KMS-11 (cell line): ENCODE results near the gene NRG2.

Source experiments
- H2AFZ ChIP-seq: fragments of 200-600 bp; sonication (generic); 2 replicates; pipeline ENCODE4 v1.6.1; 2016; ENCODE audit warnings: antibody characterized with exemption, mixed run types, low read depth
- H3K27ac ChIP-seq: fragments of 200-600 bp; sonication (generic); 2 replicates; pipeline ENCODE4 v1.6.1; 2016; ENCODE audit warnings: mild to moderate bottlenecking, mixed run types
- H3K27me3 ChIP-seq: fragments of 200-600 bp; sonication (generic); 2 replicates; pipeline ENCODE4 v1.6.1; 2017; ENCODE audit warnings: mild to moderate bottlenecking, low read depth, mixed run types, moderate library complexity; ENCODE audit not compliant: insufficient read depth
- H3K36me3 ChIP-seq: fragments of 200-600 bp; sonication (generic); 2 replicates; pipeline ENCODE4 v1.6.1; 2017; ENCODE audit warnings: mild to moderate bottlenecking, mixed run types; ENCODE audit not compliant: insufficient read depth
- H3K4me1 ChIP-seq: fragments of 200-600 bp; sonication (generic); 2 replicates; pipeline ENCODE4 v1.6.1; 2016; ENCODE audit warnings: mild to moderate bottlenecking, low read depth, mixed run types; ENCODE audit not compliant: poor library complexity, severe bottlenecking
- H3K4me2 ChIP-seq: fragments of 200-600 bp; sonication (generic); 2 replicates; pipeline ENCODE4 v1.7.0; 2016; ENCODE audit warnings: mild to moderate bottlenecking, mixed run types
- H3K4me3 ChIP-seq: fragments of 200-600 bp; sonication (generic); IDR thresholded peaks from 2 replicates; pipeline ENCODE4 v1.6.1; 2017; ENCODE audit warnings: low read depth, low read length, mixed read lengths; ENCODE audit not compliant: insufficient read depth
- H3K79me2 ChIP-seq: fragments of 200-600 bp; sonication (generic); 2 replicates; pipeline ENCODE4 v1.6.1; 2016; ENCODE audit warnings: low read depth, mixed run types; ENCODE audit not compliant: insufficient read depth
- H3K9ac ChIP-seq: fragments of 200-600 bp; sonication (generic); 2 replicates; pipeline ENCODE4 v1.6.1; 2016; ENCODE audit warnings: mild to moderate bottlenecking, mixed run types
- H4K20me1 ChIP-seq: fragments of 200-600 bp; sonication (generic); 2 replicates; pipeline ENCODE4 v1.6.1; 2016; ENCODE audit warnings: mild to moderate bottlenecking, mixed run types; ENCODE audit not compliant: insufficient read depth
- TF ChIP-seq, protein P1 (sequence below): fragments of 200-600 bp; sonication (generic); conservative IDR thresholded peaks from 2 replicates; pipeline ENCODE4 v1.6.1; 2017; ENCODE audit warnings: low read depth, mild to moderate bottlenecking, antibody characterized with exemption, low read length, moderate library complexity, mixed read lengths

NRG2 gene

DNA sequence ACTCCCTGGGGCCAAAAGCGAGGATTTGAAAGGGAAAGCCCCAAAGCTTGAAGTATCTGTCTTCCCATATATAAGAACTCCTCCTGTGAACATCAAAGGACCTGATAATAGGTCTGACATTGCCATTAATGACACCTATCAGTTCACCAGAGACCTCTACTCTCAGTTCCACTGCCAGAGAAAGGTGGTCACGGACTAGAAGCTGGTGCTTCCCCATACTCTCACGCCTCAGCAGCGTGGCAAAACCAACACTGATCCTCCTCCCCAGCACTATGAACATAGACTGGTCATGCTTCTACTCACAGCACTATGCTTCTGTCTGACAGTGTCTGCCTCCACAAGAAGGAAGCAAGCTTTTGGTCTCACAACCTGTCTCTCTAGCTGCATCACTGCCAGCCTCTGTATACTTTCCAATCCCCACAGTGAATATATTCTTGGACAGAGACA is 37.9 kb downstream of the NRG2 start:
- H3K79me2 ChIP-seq: peaks cover 18% of the 10 kb centered on the region
- TF ChIP-seq, protein P1, sequence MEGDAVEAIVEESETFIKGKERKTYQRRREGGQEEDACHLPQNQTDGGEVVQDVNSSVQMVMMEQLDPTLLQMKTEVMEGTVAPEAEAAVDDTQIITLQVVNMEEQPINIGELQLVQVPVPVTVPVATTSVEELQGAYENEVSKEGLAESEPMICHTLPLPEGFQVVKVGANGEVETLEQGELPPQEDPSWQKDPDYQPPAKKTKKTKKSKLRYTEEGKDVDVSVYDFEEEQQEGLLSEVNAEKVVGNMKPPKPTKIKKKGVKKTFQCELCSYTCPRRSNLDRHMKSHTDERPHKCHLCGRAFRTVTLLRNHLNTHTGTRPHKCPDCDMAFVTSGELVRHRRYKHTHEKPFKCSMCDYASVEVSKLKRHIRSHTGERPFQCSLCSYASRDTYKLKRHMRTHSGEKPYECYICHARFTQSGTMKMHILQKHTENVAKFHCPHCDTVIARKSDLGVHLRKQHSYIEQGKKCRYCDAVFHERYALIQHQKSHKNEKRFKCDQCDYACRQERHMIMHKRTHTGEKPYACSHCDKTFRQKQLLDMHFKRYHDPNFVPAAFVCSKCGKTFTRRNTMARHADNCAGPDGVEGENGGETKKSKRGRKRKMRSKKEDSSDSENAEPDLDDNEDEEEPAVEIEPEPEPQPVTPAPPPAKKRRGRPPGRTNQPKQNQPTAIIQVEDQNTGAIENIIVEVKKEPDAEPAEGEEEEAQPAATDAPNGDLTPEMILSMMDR: no peak
- no peak overlapping the region for H3K4me3 ChIP-seq
- no peak overlapping the region for H2AFZ ChIP-seq
- H3K4me2 ChIP-seq: no peak overlapping the region
- no peak overlapping the region for H3K9ac ChIP-seq
- H3K27ac ChIP-seq: no peak overlapping the region
- no peaks in the 10 kb centered on the region for H3K27me3 ChIP-seq
- H3K36me3 ChIP-seq: no peaks in the 10 kb centered on the region
- H4K20me1 ChIP-seq: no peaks in the 10 kb centered on the region
- H3K4me1 ChIP-seq: peaks cover 13% of the 10 kb centered on the region

DNA sequence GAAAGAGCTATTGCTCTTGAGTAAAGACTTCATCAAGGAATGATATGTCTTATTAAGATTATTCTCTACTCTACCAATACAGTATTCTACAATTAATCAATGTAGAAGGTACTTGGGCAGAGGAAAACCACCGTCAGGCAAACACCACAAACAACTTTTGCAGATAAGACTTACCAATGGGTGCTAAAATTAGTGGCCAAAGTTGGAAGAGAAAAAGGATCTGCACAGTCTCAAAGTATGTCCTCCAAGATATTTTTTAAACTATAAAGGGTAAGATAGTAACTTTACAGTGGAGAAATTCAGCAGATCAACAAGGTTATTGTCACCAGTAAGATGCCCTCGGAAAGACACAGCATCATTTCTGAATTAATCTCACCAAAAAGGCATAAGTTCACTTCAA is 38.9 kb downstream of the NRG2 start:
- no peaks in the 10 kb centered on the region for H3K27me3 ChIP-seq
- H3K9ac ChIP-seq: no peak overlapping the region
- H3K27ac ChIP-seq: no peak overlapping the region
- no peaks in the 10 kb centered on the region for H3K36me3 ChIP-seq
- H2AFZ ChIP-seq: no peak overlapping the region
- peaks cover 10% of the 10 kb centered on the region for H3K79me2 ChIP-seq
- peaks cover 13% of the 10 kb centered on the region for H3K4me1 ChIP-seq
- H4K20me1 ChIP-seq: no peaks in the 10 kb centered on the region
- H3K4me3 ChIP-seq: no peak overlapping the region
- TF ChIP-seq, protein P1: no peak
- H3K4me2 ChIP-seq: no peak overlapping the region

DNA sequence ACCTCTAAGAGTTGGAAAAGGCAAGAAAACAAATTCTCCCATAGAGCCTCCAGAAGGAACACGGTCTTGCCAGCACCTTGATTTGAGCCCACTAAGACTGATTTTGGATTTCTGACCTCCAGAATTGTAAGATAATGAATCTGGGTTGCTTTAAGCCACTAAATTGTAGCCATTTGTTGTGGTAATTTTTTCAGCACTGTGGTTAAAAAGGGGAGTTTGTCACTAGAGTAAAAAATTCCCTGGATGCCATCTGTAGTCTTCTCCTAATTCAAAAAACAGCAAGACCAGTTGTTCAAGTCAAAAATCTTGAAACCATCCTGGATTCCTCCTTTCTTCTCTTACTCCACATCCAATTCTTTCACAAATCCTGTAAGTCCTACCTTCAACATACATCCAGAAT is 39.6 kb downstream of the NRG2 start:
- Histone ChIP-seq H3K36me3 (no peaks in the 10 kb centered on the region), H3K27ac (no peak overlapping the region), H3K27me3 (no peaks in the 10 kb centered on the region), H3K4me3 (no peak overlapping the region), H2AFZ (no peak overlapping the region), H3K4me2 (no peak overlapping the region), H4K20me1 (no peaks in the 10 kb centered on the region), H3K79me2 (peaks cover 10% of the 10 kb centered on the region), H3K4me1 (peaks cover 20% of the 10 kb centered on the region), H3K9ac (no peak overlapping the region)
- TF ChIP-seq, protein P1: no peak

DNA sequence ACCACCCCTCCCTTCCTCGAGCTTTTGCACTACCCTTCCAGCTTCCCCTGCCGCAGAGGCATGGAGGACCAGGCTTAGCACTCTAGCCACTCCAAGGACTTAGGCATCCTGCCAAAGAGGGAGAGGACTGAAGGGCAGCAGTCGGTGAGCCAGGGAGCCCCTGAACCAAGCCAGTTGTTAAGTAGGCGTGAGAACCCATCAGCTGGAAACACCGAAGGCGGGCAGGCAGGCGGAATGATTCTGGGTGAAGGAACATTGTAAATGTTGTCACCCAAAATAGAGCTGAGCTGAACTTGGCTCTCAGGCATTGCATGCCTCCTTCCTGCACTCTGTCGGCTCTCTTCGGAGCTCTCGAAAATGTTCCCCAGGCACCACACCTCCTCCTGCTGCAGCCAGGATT is 42.8 kb downstream of the NRG2 start:
- no peak overlapping the region for H3K4me3 ChIP-seq
- H3K4me2 ChIP-seq: no peak overlapping the region
- no peak overlapping the region for H3K9ac ChIP-seq
- H3K36me3 ChIP-seq: no peaks in the 10 kb centered on the region
- H3K27ac ChIP-seq: no peak overlapping the region
- TF ChIP-seq, protein P1: no peak
- H4K20me1 ChIP-seq: no peaks in the 10 kb centered on the region
- peaks cover 28% of the 10 kb centered on the region for H3K4me1 ChIP-seq
- peaks cover 10% of the 10 kb centered on the region for H3K79me2 ChIP-seq
- H3K27me3 ChIP-seq: no peaks in the 10 kb centered on the region
- H2AFZ ChIP-seq: no peak overlapping the region
